ENCODE results near the gene PRR12. TPM values are rescaled to one million over a fixed set of nuclear protein-coding genes. Genes with fewer than 3 reads are reported as not detected.
A peak's percentile ranks its signal among the peaks of the same experiment; 100 is the strongest.

Gene PRR12
- total RNA-seq, 1 donor: 2.2 TPM

DNA sequence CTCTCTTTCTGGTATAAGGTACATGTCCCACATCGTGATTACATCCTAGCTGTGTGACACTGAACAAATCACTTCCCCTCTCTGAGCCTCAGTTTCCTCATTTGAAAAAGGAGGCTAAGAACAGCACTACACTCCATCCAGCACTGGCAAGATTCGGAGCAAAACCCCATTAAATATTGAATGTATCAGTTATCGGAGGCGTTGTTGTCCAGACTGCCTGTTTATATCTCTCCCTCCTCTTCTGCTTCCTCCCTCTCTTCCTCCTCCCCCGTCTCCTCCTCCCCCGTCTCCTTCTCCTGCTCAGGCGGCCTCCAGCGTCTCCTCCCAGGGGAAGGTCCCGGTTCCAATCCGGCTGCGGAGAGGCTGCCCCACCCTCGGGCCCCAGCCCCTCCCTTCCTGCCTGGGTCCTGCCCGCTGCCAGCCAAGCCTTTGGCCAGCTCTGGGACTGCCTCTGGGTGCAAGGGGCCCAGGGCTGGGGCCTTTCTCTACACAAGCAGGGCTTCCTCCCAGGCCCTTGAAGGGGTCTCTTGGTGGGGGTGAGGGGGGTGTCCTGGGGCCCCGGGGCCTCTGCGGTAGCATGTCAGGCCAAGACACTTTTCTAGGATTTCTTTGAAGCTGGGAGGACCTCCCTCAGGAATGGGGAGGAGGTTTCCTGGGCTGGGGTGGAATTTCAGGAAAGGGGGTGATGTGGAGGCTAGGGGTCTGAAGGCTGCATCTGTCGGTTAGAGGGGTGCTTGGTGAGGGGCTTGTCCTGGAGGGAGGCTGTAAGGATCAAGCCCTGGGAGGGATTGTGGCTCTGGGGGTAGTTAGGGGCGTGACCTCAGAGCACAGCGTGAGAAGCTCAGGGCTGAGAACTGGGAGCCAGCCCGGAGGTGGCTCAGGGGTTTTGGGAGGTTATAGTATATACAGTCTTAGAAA, 47.1 kb downstream of the PRR12 start:
- Histone ChIP-seq H3K4me1 (ENCODE audit: insufficient read depth, low read length) (peaks cover 32% of the 10 kb centered on the region), H2AFZ (ENCODE audit: low read length) (no peak overlapping the region), H4K20me1 (ENCODE audit: insufficient read depth, low read length) (peaks cover 3% of the 10 kb centered on the region), H3K27me3 (ENCODE audit: insufficient read depth, low read length) (no peaks in the 10 kb centered on the region), H3K27ac (ENCODE audit: low read depth, low read length) (peak overlapping the region; percentile 59), H3K36me3 (ENCODE audit: insufficient read depth, low read length) (peaks cover 7% of the 10 kb centered on the region), H3K4me2 (ENCODE audit: insufficient read depth, low read length) (peak overlapping the region; percentile 91), H3K4me3 (ENCODE audit: insufficient read depth, low read length) (peak overlapping the region; percentile 86), H3K9me3 (ENCODE audit: low read depth, low read length) (no peaks in the 10 kb centered on the region), H3K79me2 (ENCODE audit: insufficient read depth, low read length) (peaks cover 24% of the 10 kb centered on the region)
- peak; percentile 94 for DNase-seq (ENCODE audit: insufficient read length, low spot score, missing footprints)
- TF ChIP-seq, protein P1, sequence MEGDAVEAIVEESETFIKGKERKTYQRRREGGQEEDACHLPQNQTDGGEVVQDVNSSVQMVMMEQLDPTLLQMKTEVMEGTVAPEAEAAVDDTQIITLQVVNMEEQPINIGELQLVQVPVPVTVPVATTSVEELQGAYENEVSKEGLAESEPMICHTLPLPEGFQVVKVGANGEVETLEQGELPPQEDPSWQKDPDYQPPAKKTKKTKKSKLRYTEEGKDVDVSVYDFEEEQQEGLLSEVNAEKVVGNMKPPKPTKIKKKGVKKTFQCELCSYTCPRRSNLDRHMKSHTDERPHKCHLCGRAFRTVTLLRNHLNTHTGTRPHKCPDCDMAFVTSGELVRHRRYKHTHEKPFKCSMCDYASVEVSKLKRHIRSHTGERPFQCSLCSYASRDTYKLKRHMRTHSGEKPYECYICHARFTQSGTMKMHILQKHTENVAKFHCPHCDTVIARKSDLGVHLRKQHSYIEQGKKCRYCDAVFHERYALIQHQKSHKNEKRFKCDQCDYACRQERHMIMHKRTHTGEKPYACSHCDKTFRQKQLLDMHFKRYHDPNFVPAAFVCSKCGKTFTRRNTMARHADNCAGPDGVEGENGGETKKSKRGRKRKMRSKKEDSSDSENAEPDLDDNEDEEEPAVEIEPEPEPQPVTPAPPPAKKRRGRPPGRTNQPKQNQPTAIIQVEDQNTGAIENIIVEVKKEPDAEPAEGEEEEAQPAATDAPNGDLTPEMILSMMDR (IDR thresholded peaks at IDR 0.05; ENCODE audit: extremely low read depth, low read depth, low read length): no peak

DNA sequence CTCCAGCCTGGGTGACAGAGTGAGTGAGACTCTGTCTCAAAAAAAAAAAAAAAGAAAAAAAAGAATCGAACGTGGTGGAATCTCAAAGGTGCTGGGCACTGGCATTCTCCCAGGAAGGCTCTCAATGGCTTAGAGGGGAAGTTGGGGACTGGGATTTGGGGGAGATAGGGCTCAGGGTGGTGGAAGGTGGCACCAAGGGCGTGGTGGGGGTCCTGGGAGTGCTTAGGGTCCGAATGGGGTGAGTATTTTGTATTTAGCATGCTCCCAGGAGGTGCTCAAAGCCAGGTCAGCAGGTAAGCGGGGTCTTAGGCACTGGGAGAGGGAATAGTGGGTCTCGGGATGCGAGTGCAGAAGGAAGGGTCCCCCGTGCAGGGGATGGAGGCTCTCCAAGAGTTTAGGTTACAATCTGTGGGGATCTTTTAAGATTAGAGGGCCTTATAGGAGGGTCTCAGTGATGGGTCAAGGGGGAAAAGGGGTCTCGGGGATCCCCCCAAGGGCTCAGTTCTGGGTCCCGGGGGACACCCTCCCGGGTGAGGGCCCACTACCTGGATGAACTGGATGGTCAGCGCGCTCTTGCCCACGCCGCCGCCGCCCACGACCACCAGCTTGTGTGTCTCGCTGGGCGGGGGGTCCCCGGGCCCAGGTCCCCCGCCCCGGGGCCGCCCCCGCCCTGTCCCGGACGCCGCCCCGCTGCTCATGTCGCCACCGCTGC, 48.6 kb downstream of the PRR12 start:
- peak overlapping the region; percentile 81 for H3K27ac ChIP-seq (ENCODE audit: low read depth, low read length)
- H3K4me2 ChIP-seq (ENCODE audit: insufficient read depth, low read length): peak overlapping the region; percentile 91
- TF ChIP-seq, protein P1 (IDR thresholded peaks at IDR 0.05; ENCODE audit: extremely low read depth, low read depth, low read length): no peak
- peaks cover 13% of the 10 kb centered on the region for H3K36me3 ChIP-seq (ENCODE audit: insufficient read depth, low read length)
- H3K9me3 ChIP-seq (ENCODE audit: low read depth, low read length): no peaks in the 10 kb centered on the region
- DNase-seq (ENCODE audit: insufficient read length, low spot score, missing footprints): peak; percentile 88
- H3K4me1 ChIP-seq (ENCODE audit: insufficient read depth, low read length): peaks cover 40% of the 10 kb centered on the region
- peak overlapping the region; percentile 86 for H3K4me3 ChIP-seq (ENCODE audit: insufficient read depth, low read length)
- H3K27me3 ChIP-seq (ENCODE audit: insufficient read depth, low read length): no peaks in the 10 kb centered on the region
- H3K79me2 ChIP-seq (ENCODE audit: insufficient read depth, low read length): peaks cover 38% of the 10 kb centered on the region
- H2AFZ ChIP-seq (ENCODE audit: low read length): no peak overlapping the region
- H4K20me1 ChIP-seq (ENCODE audit: insufficient read depth, low read length): peaks cover 16% of the 10 kb centered on the region

DNA sequence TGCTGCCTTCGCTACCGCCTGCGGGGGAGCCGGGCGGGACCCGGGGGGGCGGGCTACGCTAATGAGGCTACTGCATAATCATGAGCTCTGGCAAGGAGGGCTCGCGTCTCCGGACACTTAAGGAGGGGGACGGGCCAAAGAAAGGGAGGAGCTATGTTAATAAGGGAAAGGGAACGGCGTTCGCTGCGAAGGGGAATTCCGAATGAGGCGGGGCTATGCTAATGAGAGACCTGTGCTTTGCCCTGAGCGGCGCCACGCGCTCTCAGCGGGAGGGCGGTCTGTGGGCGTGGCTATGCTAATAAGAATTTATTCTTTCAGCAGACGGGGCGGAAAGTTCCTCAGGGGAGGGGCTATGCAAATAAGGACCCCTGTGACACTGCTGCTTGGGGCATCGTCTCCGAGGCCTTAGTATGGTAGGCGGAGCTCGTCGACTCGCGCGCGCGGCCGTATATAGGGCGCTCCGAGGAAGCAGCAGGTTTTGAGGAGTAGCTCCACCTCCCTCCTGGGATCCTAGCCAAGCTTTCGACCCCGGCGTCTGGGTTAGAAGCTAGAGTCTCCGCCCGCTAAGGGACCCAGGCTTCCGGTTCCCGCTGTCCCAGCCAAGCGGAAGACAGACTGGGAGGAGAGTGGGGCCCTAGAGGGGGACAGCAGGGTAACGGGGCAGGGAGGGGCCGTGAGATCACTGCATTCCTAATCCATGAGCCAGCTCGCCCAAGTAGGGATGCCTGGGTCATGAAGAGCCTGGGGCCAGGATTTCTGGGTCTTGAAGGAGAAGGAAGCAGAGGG, 49.3 kb downstream of the PRR12 start, which contains the start of gene RRAS:
Gene RRAS, minus strand, starts transcription at position 31 of the 786 bp plus-strand sequence. CDS start 45 bp downstream, outside the sequence.
- peak within 1 kb of the TSS; percentile 27 for H2AFZ ChIP-seq (ENCODE audit: low read length)
- peaks cover 22% of the 10 kb centered on the region for H4K20me1 ChIP-seq (ENCODE audit: insufficient read depth, low read length)
- peak within 1 kb of the TSS; percentile 95 for H3K4me2 ChIP-seq (ENCODE audit: insufficient read depth, low read length)
- peak within 1 kb of the TSS; percentile 91 for H3K4me3 ChIP-seq (ENCODE audit: insufficient read depth, low read length)
- peaks cover 12% of the 10 kb centered on the region for H3K36me3 ChIP-seq (ENCODE audit: insufficient read depth, low read length)
- H3K9me3 ChIP-seq (ENCODE audit: low read depth, low read length): no peaks in the 10 kb centered on the region
- DNase-seq (ENCODE audit: insufficient read length, low spot score, missing footprints): peak; percentile 99
- peak within 1 kb of the TSS; percentile 100 for H3K27ac ChIP-seq (ENCODE audit: low read depth, low read length)
- peaks cover 40% of the 10 kb centered on the region for H3K4me1 ChIP-seq (ENCODE audit: insufficient read depth, low read length)
- H3K79me2 ChIP-seq (ENCODE audit: insufficient read depth, low read length): peaks cover 46% of the 10 kb centered on the region
- TF ChIP-seq, protein P1 (IDR thresholded peaks at IDR 0.05; ENCODE audit: extremely low read depth, low read depth, low read length): no peak
- no peaks in the 10 kb centered on the region for H3K27me3 ChIP-seq (ENCODE audit: insufficient read depth, low read length)

Measured in osteoblast (primary cell).